SK-N-SH treated with all-trans-retinoic acid at 6 μM for 48 hours (cell line): ENCODE measurements around the gene ALDOC.

ENCODE experiments used
- CREB5 ChIP-seq: fragments of 250-450 bp; sonication (Bioruptor Pico); IDR thresholded peaks from 2 replicates; pipeline ENCODE4 v1.5.1; 2020; ENCODE audit warnings: low read depth, mild to moderate bottlenecking, moderate library complexity
- CSDC2 ChIP-seq: fragments of 250-450 bp; sonication (Bioruptor Pico); IDR thresholded peaks from 2 replicates; pipeline ENCODE4 v1.5.0; 2020; ENCODE audit warnings: mild to moderate bottlenecking, moderate library complexity
- ISL1 ChIP-seq: fragments of 250-450 bp; sonication (Bioruptor Pico); IDR thresholded peaks from 2 replicates; pipeline ENCODE4 v2.1.2; 2022; ENCODE audit warnings: mild to moderate bottlenecking, moderate library complexity
- PATZ1 ChIP-seq: fragments of 250-450 bp; sonication (Bioruptor Pico); IDR thresholded peaks from 2 replicates; pipeline ENCODE4 v1.8.0; 2020; ENCODE audit warnings: mild to moderate bottlenecking, moderate library complexity, borderline replicate concordance
- POU6F1 ChIP-seq: fragments of 250-450 bp; sonication (Bioruptor Pico); IDR thresholded peaks from 2 replicates; pipeline ENCODE4 v1.8.0; 2021; ENCODE audit warnings: low read depth, mild to moderate bottlenecking, moderate library complexity, borderline replicate concordance
- RARB ChIP-seq: fragments of 250-450 bp; sonication (Bioruptor Pico); IDR thresholded peaks from 2 replicates; pipeline ENCODE4 v1.8.0; 2021; ENCODE audit warnings: mild to moderate bottlenecking, moderate library complexity
- TCF4 ChIP-seq: fragments of 250-450 bp; sonication (Bioruptor Pico); IDR thresholded peaks from 2 replicates; pipeline ENCODE4 v1.8.0; 2021; ENCODE audit warnings: mild to moderate bottlenecking, moderate library complexity, borderline replicate concordance
- ZC3H10 ChIP-seq: fragments of 250-450 bp; sonication (Bioruptor Pico); IDR thresholded peaks from 2 replicates; pipeline ENCODE4 v1.5.1; 2021; ENCODE audit warnings: mild to moderate bottlenecking, moderate library complexity
- ZNF565 ChIP-seq: fragments of 450-650 bp; formaldehyde crosslinking; conservative IDR thresholded peaks from 2 replicates; pipeline ENCODE4 v1.5.0; 2020; ENCODE audit warnings: low read depth, mild to moderate bottlenecking, moderate library complexity

GRCh38 chr17:28622186-28622585 is 45.5 kb upstream of the ALDOC start:
- TF ChIP-seq CSDC2 (CRISPR knock-in tag), result no peak
- no peak for TF ChIP-seq PATZ1 (CRISPR knock-in tag)
- no peak for TF ChIP-seq TCF4 (CRISPR knock-in tag)
- TF ChIP-seq ISL1 (CRISPR knock-in tag), result no peak
- TF ChIP-seq CREB5 (CRISPR knock-in tag), result no peak
- no peak for TF ChIP-seq ZC3H10 (CRISPR knock-in tag)
- TF ChIP-seq ZNF565 (CRISPR knock-in tag), result no peak
- TF ChIP-seq RARB (CRISPR knock-in tag), result no peak
- TF ChIP-seq POU6F1 (CRISPR knock-in tag), result no peak
